HG03520 (cell line): ENCODE measurements around the gene CPNE6.

Experiments used
- ATAC-seq: cut with Tn5 transposase; IDR thresholded peaks from one replicate; pipeline ENCODE4 v1.9.1; 2021; ENCODE audit warnings: mild to moderate bottlenecking, moderate library complexity; ENCODE audit not compliant: unreplicated experiment

CPNE6 gene

DNA sequence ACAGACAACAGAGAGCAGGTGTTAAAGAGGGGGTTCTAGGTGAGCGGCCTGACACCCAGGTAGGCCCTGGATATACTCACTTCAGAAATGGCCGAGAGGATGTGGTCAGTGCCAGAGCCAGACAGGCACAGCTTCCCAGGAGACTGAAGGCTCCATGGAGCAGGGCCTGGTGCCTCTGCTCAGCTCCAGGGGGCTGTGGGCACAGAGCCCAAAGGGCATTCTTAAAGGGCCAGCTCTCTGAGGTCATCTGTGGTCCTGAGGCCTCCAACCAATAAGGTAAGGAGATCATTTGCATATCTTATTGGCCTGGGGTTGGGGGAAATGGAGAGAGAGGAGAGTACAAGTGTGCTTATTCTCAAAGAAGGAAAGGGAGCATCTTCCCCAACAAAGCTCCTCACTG lies 13.1 kb downstream of the CPNE6 start:
- ATAC-seq = no peak

DNA sequence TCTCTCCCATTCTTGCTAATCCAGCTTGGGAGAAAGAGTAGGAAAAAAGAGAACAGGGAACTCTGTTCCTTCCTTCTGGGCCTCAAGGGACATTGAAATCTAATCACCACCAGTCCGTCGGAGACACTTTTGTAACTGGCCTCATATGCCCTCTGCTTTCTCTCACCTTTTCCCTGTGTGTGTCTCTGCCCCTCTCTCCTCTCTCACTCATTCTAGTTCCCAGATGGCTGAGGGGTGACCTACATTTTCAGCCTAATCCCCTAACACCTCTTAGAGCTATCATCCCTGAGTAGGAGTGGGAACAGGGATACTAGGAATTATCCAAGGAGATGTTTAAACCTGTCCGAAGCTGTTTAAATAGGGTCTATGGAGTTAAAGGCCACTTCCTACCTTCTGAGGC lies 13.9 kb downstream of the CPNE6 start:
- ATAC-seq = no peak

DNA sequence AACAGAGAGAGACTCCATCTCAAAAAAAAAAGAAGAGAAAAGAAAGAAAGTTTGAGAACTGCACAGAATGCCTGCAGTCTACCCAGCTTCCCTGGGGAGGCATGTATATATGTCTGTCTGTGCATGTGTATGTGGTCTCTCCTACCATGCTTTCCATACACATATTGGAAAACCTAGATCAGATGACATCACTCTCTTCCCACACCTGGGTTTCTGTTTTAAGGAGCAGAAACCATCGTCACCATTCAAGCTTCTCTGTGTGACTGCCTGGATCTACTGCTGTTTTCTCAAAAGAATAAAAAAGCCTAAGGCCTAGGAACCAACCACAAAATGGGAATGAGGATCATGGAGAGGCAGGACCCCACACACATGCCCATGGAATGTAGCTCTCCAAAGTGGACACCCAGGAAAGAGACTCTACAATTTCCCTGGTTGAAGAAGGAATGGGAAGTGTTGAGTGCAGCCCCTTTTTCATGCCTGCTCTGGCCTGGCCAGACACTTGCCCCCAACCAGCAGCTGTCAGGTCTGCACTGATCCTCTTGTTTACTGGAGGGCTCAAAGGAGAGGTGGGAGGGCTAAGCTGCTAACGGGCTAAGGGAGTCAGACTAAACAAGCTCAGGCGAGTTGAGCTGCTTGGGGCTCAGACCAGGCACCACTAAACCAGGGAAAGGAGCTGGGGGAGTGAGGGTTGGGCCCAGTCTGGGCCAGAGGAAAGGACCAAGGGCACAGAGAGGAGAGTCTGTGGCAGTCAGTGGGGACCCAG lies 15.0 kb downstream of the CPNE6 start:
- ATAC-seq = no peak

DNA sequence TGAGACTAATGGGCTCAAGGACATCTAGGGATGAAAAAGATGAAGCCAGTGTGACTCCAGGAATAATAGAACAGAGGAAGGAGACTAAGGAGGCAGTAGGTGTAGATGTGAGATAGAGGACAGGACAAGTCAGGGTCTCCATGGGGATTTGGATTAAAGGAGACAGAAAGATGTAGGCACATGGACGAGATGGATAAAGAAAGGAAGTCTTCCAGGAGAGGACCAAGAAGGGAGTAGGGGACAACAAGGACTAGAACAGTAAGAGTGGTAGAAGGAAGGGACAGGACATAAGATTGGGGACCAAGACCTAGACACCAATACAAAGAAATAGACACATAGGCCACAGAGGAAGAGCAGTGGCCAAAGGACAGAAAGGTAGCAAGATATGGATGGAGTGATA lies 15.6 kb downstream of the CPNE6 start:
- ATAC-seq = no peak

DNA sequence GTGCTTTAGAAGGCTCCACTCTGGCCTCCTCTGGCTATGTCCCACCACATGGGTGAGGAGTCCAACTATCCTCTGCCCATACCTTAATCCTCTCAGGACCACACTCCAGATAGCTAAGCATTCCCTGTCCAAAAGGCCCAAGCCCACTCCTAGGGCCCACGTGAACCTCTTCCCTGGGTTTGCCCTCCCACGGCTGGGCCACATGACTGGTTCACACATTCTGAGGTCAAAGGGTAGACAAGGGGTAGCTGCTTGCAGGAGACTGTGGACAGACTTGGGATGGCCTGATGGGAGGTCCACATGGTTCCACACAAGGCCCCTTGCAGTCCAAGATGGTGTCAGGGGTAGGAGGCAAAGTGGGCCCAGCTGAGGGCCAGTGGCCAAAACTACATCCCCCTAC lies 16.7 kb downstream of the CPNE6 start:
- ATAC-seq = no peak

DNA sequence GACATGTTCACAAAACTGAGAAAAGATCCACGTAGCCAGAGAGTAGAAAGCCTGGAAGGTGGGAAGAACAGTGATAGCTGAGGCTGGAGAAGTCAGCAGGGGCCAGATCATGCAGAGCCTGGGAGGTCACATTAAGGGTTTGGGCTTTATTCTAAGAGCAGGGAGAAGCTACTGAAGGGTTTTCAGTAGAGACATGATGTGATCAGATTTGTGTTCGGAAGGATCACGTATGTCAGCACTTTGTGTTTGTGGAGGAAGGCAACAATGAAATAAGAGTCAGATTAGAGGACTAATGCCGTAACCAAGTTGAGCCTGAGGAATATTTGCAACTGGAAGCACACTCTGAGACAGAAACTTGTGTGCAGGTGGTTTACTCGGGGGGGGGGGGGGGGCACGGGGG lies 18.5 kb downstream of the CPNE6 start:
- no peak for ATAC-seq

DNA sequence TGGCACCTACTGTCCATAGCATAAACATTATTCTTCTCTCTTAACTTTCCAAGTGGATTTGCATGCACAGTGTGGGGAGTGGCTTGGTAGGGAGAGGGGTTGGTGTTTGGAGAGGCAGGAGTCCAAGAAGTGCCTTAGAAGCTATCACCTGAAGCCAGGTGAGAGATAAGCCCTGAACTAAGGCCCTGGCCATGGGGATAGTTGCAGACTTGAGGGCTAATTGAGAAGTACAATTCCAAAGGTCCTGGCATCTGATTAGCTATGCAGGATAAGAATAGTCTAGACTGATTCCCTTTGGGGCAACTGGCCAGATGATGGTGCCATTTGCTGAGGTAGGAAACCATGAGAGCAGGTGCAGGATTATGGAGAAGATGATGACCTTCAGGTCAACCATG lies 20.7 kb downstream of the CPNE6 start:
- ATAC-seq = no peak

DNA sequence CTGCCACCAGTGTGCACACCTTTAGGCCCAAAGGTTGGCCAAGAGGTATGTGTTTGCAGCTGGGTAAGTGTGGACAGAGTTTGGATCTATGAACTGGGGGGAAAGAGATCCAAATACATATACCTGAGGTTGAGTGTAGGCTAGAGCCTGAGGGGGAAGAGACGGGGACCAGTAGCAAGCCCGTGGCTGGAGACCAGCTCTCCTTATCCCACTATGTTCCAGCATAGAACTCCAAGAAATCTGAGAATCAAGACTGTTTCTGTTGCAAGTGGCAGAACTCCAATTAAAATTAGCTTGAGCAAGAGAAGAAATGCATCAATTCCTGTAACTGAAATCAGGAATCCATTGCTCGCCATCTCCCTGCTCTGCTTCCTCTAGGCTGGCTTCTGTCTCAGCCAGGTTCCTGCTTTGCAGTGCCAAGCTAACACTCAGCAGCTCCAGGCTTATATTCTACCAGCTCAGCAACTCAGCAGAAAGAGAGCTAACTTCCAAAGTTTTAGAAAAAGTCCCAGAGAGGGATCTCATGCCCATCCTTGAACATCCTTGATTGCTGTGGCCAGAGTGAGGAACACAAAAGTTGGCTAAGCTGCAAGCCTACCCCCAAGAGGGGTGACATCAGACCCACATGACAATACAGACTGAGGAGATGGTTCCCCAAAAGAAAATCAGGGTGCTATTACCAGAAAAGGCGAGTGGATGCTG lies 21.3 kb downstream of the CPNE6 start:
- no peak for ATAC-seq

DNA sequence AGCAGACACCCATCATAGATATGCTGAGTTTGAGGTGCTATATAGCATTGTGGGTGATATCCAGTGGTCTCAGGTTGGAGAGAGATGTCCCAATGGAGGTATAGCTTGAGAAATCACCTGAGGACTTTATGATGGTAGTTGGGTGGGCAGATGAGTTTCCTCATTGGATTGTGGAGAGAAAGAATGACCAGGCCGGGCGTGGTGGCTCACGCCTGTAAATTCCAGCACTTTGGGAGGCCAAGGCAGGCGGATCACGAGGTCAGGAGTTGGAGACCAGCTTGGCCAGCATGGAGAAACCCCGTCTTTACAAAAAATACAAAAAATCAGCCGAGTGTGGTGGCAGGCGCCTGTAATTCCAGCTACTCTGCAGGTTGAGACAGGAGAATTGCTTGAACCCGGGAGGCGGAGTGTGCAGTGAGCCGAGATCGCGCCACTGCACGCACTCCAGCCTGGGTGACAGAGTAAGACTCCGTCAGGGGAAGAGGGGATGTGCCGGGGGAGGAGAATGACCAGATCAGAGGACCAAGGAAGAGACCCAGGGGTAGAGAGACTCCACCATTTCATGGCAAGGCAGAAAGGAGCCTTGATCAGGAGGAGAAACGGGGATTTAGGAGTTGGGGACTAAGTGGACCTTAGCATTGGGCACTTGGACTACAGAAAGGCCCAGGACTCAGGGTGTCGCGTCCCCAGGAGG lies 22.0 kb downstream of the CPNE6 start:
- no peak for ATAC-seq

DNA sequence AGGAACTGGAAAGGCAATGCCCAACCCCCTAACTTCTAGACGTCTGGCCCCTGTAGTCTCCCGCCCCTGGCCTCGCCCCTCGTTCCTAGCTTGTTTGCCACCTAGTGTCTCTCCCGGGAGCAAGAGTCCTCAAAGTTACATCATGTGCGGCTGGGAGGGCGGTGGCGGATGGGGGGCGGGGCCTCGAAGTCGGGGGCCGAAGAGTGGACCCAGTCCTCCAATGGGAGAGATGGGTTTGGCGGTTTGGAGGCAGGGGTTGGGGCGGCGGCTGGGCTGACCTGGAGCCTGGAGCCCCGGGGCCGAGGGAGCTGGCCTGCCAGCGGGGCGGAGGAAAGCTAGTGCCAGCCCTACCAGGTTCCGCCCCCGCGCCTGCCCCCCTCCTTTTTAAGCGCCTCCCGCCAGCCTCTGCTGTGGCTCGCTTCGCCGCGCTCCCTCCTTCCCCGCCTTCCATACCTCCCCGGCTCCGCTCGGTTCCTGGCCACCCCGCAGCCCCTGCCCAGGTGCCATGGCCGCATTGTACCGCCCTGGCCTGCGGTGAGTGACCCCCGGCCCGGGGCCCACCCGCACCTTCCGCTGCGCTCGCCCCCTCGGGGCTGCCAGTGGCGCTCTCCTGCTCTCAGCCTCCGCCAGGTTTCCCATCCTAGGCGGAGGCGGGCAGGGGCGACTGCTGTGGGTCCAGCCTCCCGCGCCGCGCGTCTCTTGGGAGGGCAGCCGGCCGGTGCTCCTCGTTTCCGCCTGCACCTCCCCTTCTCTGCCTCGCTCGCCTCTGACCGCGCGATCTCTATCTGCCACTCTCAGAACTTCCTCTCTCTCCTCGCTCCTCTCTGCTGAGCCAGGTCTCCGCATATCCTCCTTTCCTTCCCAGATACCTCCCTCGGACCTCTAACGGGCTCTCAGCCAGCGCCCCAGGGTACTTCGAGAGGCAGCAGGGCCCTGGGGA lies 22.8 kb downstream of the CPNE6 start, which contains the start of gene PCK2:
PCK2 (plus strand) TSS at position 411 of the 940 bp plus-strand sequence; CDS start at position 506, 95 bp downstream.
- peak; percentile 37 for ATAC-seq

DNA sequence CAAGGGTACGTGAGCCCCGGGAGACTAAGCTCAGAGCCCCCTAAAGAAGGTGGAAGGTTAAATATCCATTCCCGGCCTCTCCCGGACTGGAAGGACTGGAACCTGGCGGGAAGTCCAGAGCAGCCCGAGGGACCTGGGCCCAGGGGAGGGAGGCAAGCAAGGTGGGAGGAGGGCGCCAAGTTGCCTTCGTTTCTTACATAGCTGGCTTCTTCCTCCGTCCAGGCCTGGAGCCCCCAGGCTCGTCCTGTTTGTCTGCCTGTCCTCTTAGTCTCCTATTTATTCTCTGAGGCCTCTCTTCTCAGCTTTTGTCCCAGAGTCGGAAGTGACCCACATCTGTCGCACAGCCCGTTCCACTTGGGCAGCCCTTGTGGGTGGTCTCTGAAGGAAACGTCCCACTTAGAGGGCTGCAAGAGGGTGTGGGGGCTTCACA lies 23.5 kb downstream of the CPNE6 start:
- ATAC-seq = no peak

DNA sequence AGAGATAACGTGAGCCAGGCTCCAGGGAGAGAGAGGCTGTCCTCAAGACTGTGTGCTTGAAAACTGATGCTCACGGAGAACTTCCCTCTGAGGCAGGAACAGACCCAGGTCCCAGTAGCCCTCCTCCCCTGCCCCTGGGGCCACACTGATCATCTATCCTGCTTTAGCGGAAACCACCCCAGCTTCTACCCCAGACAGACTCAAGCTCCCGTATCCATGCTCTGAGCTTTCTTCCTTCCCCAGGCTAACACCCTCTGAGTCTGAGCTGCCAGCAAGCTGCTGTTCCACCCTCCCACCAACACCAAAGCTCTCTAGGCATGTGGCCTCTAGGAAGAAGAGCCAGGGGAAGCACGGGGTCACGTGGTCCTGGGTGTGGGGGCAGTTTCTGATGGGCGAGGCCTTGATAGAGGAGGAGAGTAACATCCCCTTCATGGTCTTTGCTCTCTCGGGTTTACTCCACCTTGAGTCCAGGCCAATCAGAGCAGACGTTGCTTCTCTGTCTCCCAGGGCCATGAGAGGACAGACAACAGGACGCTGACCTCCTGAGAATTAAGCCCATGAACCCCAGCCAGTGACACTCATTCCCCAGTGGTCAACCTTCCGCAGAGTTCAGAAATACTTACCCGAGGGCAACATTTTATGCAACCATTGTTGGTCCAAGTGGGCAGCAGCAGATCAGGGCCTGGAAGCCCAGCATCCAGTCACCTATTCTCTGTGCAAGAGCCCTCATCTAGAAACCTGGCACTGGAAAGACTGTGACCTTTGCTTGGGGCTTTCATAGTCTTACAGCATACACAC lies 24.1 kb downstream of the CPNE6 start:
- ATAC-seq = peak; percentile 68

DNA sequence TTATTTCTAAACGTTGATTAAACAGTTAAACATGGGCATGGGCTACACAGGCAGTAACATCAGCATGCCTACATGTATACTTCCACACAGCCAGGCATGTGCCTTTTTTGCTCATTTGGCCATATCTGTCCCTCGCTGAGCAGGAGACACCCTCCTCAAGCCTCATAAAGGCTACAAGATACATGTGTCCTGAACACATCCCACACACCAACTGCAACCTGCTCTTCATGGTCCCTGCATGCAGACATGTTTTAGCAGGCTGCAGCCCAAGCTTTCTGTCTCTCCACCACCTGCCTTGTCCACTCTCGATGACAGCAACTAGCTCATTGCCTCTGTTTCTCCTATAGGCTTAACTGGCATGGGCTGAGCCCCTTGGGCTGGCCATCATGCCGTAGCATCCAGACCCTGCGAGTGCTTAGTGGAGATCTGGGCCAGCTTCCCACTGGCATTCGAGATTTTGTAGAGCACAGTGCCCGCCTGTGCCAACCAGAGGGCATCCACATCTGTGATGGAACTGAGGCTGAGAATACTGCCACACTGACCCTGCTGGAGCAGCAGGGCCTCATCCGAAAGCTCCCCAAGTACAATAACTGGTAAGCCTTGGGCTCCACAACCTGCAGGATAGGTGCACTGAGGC lies 25.3 kb downstream of the CPNE6 start:
- no peak for ATAC-seq

DNA sequence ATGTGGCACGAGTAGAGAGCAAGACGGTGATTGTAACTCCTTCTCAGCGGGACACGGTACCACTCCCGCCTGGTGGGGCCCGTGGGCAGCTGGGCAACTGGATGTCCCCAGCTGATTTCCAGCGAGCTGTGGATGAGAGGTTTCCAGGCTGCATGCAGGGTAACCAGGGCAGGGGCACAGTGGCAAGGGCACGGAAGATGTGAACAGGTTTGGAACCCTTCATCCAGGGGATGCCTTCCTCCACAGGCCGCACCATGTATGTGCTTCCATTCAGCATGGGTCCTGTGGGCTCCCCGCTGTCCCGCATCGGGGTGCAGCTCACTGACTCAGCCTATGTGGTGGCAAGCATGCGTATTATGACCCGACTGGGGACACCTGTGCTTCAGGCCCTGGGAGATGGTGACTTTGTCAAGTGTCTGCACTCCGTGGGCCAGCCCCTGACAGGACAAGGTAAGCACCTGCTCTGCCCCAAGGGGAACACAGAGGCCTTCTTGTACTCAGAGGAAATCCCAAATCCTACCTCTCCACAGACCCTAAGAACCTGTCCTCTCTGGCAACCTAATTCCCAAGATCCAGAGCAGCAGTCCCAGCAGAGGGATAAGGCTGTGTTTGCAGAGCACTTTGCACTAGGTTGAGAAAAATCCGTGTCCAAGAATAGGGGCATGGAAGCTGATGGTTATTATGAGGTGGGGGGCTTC lies 27.0 kb downstream of the CPNE6 start:
- no peak for ATAC-seq

DNA sequence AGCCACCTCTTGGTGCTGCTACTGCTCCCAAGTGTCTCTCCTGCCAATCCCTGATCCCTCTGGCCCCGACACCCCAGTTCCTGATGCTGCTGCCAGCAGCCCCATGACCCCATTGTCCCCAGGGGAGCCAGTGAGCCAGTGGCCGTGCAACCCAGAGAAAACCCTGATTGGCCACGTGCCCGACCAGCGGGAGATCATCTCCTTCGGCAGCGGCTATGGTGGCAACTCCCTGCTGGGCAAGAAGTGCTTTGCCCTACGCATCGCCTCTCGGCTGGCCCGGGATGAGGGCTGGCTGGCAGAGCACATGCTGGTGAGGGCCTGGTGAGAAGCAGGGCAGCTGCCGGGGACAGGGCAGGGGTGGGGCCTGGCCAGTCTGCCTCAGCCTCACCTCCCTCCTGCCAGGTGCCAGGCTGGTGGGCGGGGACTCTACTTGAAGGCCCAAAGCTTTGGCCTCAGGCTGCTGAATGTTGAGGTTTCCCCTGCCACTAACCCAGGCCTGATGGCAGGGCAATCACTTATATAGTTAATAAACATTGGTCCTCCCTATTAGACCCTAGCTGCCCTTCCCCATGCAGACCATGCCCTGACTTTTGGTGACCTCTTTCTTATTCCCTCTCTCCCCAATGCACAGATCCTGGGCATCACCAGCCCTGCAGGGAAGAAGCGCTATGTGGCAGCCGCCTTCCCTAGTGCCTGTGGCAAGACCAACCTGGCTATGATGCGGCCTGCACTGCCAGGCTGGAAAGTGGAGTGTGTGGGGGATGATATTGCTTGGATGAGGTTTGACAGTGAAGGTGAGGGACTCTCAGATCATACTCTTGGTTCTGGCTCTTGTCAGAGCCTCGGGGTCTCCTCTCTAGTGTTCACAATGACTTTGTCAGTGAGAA lies 27.8 kb downstream of the CPNE6 start:
- no peak for ATAC-seq

DNA sequence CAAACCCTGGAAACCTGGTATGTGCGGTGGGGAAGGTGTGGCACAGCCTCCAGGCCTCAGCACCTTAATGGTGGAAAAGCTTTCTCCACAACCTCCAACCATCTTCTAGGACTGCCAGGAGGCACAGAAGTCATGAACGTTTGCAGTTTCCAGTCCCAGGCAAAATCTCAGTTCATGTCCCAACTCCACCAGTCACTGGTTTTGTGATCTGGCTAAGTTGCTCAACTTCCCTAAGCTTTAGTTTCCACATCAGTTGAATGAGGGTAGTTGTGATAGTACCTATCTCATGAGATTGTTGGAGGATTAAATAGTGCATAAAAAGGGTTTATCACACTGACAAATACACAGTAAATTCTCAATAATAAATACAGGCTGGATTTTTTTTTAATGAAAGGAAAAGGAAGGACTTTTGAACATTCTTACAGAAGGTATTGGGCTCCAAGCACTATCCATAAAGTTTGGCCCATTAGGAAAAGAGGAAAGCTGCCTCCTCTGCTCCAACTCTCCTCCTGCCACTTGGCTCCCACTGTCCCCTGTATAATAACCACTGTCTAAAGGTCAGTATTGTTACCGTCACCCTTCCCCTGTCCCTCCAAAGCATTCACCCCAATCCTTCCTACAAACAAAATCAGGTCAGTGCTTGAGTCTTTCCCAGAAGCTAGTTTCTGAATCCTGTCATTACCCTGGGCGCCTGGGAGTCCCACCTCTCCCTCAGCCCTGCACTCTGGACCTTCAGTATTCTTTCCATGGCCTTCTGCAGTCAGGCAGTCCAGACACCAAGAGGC lies 29.0 kb downstream of the CPNE6 start:
- ATAC-seq = no peak

DNA sequence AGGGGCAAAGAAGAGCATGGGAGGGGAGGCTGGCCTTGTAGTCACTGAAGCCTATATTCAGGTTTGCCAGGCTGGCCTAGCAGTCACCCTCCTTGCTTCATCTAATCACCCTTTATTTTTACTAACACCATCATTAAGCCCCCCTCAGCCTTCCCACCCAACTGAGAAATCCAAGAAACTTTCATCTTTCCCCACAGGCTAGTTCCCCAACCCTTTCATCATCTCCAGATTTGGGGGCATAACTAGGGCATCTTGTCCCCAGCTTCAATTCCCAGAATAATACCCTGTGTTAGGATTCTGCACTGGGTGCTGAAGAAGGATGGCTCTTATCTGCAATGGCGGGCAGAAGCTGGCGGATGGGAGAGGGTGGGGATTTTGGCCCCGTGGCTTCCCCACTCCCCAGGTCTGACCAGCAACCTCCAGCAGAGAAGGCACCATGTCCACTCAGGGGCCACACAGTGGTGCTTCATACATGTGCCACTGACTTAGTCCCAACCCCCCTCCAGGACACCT lies 29.7 kb downstream of the CPNE6 start:
- ATAC-seq = no peak
